ENCODE measurements around the gene PECR. TPM values are rescaled to one million over a fixed set of nuclear protein-coding genes. Genes with fewer than 3 reads are reported as not detected.

PECR gene
- total RNA-seq, 1 experiment from 2014 or later = 12.8 TPM

- no peak for DNase-seq (ENCODE audit: low spot score)
These were observed 10.3 kb downstream of the PECR start for GRCh38 chr2:216071111-216071851.

- no peak for DNase-seq (ENCODE audit: low spot score)
These were observed 11.4 kb downstream of the PECR start for GRCh38 chr2:216070195-216070594.

- no peak for DNase-seq (ENCODE audit: low spot score)
These were observed 12.6 kb downstream of the PECR start for GRCh38 chr2:216069028-216069427.

GRCh38 chr2:216066230-216066629, 15.4 kb downstream of the PECR start:
- DNase-seq (ENCODE audit: low spot score) = no peak

- DNase-seq (ENCODE audit: low spot score) = no peak
These were observed 16.9 kb downstream of the PECR start for GRCh38 chr2:216064665-216065064.

- DNase-seq (ENCODE audit: low spot score) = no peak
These were observed 17.5 kb downstream of the PECR start for GRCh38 chr2:216064014-216064630.

- no peak for DNase-seq (ENCODE audit: low spot score)
These were observed 22.3 kb downstream of the PECR start for GRCh38 chr2:216059233-216059834.

- no peak for DNase-seq (ENCODE audit: low spot score)
These were observed 23.9 kb downstream of the PECR start for GRCh38 chr2:216057688-216058193.

GRCh38 chr2:216056739-216057138, 24.9 kb downstream of the PECR start:
- DNase-seq (ENCODE audit: low spot score) = no peak

GRCh38 chr2:216055680-216056079, 25.9 kb downstream of the PECR start:
- DNase-seq (ENCODE audit: low spot score) = no peak

GRCh38 chr2:216052420-216052819, 29.2 kb downstream of the PECR start:
- no peak for DNase-seq (ENCODE audit: low spot score)

- no peak for DNase-seq (ENCODE audit: low spot score)
These were observed 30.3 kb downstream of the PECR start for GRCh38 chr2:216051350-216051749.

- DNase-seq (ENCODE audit: low spot score) = no peak
These were observed 32.2 kb downstream of the PECR start for GRCh38 chr2:216049452-216049851.

GRCh38 chr2:216047397-216047796, 34.2 kb downstream of the PECR start:
- DNase-seq (ENCODE audit: low spot score) = no peak

- DNase-seq (ENCODE audit: low spot score) = no peak
These were observed 36.6 kb downstream of the PECR start for GRCh38 chr2:216044883-216045486.

GRCh38 chr2:216043949-216044348, 37.7 kb downstream of the PECR start:
- no peak for DNase-seq (ENCODE audit: low spot score)

GRCh38 chr2:216041438-216041837, 40.2 kb downstream of the PECR start:
- no peak for DNase-seq (ENCODE audit: low spot score)

- DNase-seq (ENCODE audit: low spot score) = no peak
These were observed 41.7 kb downstream of the PECR start for GRCh38 chr2:216039918-216040317.

GRCh38 chr2:216034065-216034464, 47.5 kb downstream of the PECR start:
- DNase-seq (ENCODE audit: low spot score) = peak; percentile 26

- no peak for DNase-seq (ENCODE audit: low spot score)
These were observed 48.2 kb downstream of the PECR start for GRCh38 chr2:216033403-216033802.

GRCh38 chr2:216031960-216032689, 49.5 kb downstream of the PECR start:
- DNase-seq (ENCODE audit: low spot score) = no peak

GRCh38 chr2:216030216-216030615, 51.4 kb downstream of the PECR start:
- DNase-seq (ENCODE audit: low spot score) = no peak

Measured in H4 (cell line).